ENCODE results near the gene CCND2.
A peak's percentile ranks its signal among the peaks of the same experiment; 100 is the strongest.

Gene CCND2

DNA sequence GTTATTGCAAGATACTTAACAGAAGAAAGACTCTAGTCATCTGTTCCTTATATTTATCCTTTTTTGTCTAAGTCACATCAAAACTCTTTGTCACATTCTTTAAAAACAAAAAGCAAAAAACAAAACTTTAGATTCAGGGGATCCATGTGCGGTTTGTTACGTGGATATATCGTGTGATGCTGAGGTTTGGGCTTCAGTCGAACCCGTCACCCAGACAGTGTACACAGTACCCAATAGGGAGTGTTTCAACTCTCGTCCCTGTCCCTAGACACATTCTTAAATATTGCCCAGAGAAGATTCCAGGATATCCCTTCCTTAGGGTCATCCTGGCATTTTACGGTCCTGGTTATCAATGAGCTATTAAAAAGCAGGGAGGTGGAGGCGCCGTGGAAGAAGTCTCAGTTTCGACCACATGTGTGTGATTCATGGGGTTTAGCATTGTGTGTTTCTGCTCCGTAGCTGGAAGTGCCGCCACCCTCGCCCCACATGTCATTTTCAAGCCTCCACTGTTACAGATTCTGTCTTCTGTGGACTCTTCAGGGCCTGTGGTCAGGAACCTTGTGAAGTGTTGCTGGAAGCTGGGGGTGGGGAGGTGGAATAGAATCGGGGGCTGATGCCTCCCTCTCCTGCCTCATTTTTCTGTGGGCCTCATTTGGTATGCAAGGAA, 19.9 kb downstream of the CCND2 start:
- DNase-seq (ENCODE audit: low spot score), result no peak

DNA sequence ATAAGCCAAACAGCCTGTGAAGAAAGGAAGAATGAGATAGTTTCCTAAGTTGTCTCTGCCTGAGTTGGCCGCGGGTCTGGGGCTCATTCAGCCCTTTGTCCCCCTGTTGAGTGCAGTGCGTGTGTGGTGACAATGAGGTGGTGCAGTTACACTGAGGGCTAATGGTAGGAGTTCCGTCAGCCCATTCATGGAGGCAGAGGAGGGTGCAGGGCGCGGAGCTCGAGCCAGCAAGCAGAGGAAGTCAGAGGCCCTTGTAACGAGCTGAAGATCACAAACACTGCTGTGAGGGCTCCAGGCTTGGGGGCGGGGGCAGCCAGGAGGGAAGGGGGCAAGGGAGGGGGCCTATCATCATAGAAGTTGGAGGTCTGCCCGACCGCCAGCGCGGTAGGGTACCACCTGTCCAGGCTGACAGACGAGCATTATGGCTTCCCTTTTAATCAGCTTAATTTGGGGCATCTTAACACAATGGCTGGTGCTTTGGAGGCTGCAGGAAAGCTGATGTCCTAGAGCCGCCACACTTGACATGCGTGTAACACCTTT, 20.5 kb downstream of the CCND2 start:
- no peak for DNase-seq (ENCODE audit: low spot score)

DNA sequence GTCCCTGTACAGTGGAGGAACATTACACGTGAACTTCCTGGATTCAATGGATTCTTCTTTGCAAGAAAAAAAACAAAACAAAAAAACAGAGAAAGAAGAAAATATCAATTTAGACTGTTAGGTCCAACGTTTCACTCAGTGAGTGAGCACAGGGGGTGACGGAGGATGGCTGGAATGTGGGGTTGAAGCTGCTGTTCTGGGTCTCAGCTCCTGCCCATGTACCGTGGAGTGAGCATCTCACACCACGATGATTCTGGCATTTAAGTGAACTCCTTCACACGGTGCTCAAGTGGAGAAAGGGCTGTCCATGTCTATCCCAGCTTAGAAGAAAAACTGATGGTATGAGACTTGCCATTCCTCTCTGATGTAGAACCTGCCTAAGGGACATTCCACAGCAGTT, 23.2 kb downstream of the CCND2 start:
- no peak for DNase-seq (ENCODE audit: low spot score)

DNA sequence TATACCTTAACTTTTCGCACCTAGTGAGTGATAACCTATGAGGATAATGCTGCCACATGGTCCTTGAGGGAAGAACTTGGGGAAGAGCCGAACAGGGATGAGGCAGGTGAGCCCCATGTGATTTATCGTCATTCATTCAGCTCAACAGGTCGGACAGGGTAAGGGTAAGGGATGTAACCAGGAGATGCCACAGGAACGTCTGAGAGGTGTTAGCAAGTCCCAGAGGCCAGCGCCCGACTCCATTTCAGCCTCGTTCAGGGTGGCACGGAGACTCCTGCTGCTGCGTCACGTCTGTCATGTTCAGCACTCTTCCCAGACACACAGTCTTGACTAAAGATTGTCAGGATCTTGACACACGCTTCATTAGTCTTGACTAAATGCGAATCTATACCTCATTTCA, 24.1 kb downstream of the CCND2 start:
- no peak for DNase-seq (ENCODE audit: low spot score)

DNA sequence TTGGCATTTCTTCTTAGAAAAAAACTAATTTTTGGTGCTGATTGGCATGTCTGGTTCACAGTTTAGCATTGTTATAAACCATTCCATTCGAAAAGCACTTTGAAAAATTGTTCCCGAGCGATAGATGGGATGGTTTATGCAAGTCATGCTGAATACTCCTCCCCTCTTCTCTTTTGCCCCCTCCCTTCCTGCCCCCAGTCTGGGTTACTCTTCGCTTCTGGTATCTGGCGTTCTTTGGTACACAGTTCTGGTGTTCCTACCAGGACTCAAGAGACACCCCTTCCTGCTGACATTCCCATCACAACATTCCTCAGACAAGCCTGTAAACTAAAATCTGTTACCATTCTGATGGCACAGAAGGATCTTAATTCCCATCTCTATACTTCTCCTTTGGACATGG, 27.3 kb downstream of the CCND2 start:
- DNase-seq (ENCODE audit: low spot score), result no peak

DNA sequence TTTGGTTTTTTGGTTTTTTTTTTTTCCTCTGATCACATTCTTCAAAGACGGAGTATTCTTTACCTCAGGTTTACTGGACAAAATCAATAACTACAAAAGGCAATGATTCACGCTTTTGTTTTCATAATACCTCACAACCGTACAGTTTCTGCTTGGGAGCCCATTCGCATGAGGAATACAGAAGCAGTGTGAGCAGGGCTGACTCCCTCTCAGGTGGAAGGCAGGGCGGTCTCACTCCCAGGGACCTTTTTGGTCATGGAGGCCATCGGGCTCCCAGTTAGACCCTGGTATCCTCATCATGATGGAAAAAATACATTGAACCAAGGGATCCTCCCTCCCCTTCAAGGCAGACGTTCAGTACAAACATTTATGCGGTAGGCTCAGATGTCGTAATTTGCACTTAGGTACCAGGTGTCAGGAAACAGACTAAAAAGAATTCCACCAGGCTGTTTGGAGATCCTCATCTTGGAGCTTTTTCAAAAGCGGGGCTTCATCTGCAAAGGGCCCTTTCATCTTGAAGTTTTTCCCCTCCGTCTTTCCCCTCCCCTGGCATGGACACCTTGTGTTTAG, 28.5 kb downstream of the CCND2 start:
- DNase-seq (ENCODE audit: low spot score), result no peak

DNA sequence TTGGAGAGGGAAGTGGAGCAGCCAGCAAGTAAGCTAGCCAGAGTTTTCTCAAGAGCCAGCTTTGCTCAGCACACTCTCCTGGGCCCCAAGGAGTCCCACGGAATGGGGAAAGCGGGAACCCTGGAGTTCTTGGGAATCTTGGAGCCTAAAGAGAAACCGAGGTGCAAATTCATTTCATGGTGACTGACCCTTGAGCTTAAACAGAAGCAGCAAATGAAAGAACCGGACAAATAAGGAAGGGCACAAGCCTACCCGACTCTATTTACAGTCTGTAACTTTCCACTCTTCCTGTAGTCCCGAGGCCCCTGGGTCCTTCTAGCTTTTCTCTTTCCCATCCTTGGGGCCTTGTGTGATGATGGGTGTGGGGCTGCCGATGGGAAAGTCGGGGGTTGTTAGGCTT, 29.3 kb downstream of the CCND2 start:
- no peak for DNase-seq (ENCODE audit: low spot score)

DNA sequence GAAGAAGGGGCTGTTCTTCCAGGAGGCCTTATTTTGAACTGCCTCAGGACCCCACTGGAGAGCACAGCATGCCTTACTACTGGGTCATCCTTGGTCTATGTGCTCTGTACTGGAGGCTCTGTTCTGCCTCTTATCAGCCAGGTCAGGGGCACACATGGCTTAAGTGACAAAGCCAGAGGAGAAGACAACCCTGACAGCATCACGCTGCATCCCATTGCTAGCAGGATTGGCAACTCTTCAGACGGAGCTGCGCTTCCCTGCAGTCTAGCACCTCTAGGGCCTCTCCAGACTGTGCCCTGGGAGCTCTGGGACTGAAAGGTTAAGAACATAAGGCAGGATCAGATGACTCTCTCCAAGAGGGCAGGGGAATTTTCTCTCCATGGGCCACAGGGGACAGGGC, 30.2 kb downstream of the CCND2 start:
- DNase-seq (ENCODE audit: low spot score), result no peak

DNA sequence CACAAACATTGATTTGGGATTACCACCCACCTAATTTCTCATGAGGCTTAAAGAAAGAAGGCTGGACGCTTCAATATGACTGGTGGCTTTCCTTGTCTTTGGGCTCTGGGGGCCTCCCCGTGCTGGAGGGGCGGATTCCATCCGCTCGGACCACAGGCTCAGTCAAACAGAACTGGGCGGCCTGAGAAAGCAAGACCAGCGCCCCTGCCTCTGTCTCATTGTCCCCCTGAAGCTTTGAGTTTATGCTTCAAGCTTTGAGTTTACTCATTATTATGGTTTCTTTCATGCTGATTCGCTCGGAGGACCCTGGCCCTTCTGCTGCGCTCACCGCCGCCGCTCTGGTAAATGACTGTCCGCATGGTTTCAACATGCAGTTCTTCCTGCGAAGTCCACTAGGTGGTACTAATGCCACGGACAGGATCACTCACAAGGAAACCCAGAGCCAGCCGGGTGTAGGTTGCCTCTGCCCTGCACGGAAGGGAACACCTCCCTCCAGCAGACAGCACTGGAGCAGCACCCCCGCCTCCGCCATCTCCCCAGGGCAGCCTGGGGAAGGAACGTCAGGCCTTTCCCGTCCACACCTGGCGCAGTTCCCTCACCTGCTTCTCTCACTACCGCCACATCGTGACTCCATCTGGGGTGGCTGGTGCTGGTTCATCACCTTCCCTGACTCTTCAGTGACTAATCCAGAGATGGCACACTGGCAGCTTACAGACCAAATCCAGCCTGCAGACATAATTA, 34.2 kb downstream of the CCND2 start:
- no peak for DNase-seq (ENCODE audit: low spot score)

DNA sequence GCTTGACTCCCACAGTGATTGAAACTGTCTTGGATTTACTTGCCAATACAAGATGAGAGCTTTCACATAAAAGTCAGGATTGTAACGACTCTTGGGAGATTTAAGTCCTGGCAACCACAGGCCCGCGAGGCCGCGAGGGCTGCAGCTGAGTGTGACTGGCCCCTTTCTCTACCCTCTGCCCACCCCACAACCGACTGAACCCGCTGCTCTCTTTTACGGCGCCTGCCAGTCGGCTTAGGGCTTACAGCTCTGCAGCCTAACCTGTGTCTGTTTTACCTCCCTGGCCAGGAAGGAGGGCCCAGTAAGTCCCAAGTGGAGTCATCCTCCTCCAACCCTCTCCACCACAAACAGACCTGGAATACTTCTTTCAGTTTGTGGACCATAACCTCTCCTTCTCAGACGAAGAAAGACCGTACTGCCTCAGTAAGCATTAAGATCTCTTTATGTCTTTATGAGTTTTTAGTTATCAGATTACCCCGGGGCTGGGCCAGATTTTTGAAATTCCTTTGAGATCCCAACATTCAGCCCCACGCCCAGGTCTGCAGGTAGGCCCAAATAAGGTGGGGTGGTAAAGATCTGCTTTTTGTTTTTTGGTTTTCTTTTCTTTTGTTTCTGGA, 34.9 kb downstream of the CCND2 start:
- DNase-seq (ENCODE audit: low spot score), result no peak

DNA sequence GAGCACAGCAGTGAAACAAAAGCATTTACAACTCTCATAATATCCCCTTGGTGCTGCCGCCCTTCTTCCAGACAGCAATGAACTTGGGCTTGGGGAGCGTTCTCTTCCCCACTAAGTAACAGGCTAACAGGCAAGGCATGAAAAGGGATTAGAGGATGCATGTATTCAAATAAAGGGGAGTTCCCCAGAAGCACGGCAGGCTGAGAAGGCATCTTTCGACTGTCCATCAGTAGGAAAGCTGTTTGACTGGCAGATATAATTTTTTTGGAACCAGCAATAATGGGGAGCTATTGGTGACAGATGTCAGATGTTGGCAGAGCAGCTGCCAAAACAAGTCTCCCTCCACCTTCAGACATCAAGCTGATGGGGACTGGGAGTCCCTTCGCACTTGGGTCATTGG, 38.2 kb downstream of the CCND2 start:
- no peak for DNase-seq (ENCODE audit: low spot score)

DNA sequence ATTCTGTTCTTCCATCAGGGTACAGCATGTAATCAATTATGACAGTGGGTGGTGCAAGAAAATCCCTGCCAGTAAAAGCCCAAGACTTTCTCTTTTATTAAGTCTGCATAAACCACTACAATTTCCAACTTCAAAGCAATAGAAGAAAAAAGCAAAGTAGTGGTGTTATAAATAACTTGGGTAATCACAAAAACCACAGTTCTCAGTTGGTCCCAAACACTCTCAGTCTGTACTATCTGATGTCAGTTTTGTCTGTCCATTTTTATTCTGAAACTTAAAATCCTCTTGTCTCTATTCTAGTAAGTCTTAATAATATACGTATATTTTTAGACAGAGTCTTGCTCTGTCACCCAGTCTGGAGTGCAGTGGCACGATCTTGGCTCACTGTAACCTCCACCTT, 38.7 kb downstream of the CCND2 start:
- no peak for DNase-seq (ENCODE audit: low spot score)

DNA sequence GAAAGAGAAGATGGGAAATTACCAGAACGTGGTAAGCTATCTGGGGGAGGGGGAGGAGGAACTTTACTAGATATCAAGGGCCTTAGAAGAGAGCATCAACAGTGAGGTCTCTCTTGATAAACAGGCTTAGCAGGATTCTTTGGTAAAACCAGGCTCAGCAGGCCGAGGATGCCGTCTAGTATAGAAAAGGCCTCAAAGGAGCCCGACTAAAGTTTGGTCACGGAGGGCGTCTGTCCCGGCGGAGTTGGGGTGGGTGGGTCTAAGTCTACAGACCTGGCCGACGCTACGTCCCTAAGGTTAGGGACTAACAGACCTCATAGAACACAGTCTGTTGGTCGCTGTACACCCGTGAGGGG, 46.9 kb downstream of the CCND2 start:
- no peak for DNase-seq (ENCODE audit: low spot score)

DNA sequence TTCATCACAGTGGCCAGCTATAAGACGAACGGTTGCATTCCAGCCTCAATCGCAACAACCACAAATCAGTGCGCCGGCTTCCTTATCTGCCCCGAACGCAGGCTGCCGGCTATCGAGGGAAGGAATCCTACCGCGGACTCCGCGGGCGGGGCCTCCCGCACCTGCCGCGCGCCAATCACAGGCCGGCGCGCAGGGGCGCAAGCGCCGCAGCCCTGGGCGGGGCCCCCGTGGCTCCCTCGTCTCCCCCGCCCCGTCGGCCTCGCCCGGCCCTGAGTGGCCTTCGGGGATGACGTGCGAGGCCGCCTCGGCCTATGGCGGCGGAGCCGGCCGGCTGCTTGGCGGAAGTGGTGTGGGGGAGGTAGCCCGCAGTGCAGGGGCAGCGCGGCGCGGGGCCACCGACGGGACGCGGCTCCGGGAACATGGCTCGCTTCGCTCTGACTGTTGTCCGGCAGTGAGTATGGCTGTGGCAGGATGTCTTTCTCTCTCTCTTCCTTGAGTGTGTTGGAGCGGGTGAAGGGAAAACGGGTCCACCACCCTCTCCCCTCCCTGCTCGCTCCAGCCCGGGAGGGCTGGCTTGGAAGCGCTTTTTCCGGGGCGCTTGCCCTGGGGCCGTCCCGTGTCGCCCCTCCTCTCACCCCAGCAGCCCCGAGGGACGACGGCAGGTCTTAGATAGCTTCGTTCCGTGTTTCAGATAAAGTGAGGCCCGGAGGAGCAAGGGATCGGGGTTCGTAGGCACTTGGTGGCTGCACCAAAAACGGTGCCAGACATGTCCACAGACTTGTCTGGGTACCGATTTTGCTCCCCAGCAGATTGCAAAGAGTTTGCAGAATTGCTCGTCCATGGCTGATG, 47.5 kb downstream of the CCND2 start, which contains the start of gene TIGAR:
Gene TIGAR (plus strand): TSS at position 361 of the 849 bp plus-strand sequence. CDS start 59 bp downstream, at position 420.
- peak; percentile 55 for DNase-seq (ENCODE audit: low spot score)

DNA sequence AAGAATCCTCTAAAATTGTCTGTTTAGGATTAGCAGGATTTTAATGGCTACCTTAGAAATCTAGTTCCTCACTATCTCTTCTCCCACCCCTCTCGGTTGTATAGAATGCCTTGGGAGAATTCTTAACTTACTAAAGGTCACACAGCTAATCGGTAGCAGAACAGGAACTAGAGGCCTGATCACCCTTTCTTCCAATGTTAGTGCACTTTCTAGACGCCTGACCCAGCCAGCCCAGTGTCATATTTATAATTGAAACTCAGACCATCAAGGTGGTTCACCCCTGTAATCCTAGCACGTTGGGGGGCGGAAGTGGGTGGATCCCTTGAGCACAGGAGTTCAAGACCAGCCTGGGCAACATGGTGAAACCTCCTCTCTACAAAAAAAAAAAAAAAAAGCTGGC, 49.2 kb downstream of the CCND2 start:
- DNase-seq (ENCODE audit: low spot score), result no peak
